Measurements from ENCODE around the gene OSBPL10.

GRCh38 chr3:31667582-31667981 is 313.5 kb downstream of the OSBPL10 start:
- TF ChIP-seq CTCF (IDR thresholded peaks at IDR 0.05) (no peak), POLR2A (IDR thresholded peaks at IDR 0.05) (no peak), POLR2AphosphoS5 (IDR thresholded peaks at IDR 0.05) (no peak), EP300 (IDR thresholded peaks at IDR 0.05) (no peak)
